Measurements from ENCODE around the gene PLEKHA6. TPM values are rescaled to one million over a fixed set of nuclear protein-coding genes. Genes with fewer than 3 reads are reported as not detected.

PLEKHA6 gene
- total RNA-seq, 1 experiment from 2014 or later = 5.5 TPM

DNA sequence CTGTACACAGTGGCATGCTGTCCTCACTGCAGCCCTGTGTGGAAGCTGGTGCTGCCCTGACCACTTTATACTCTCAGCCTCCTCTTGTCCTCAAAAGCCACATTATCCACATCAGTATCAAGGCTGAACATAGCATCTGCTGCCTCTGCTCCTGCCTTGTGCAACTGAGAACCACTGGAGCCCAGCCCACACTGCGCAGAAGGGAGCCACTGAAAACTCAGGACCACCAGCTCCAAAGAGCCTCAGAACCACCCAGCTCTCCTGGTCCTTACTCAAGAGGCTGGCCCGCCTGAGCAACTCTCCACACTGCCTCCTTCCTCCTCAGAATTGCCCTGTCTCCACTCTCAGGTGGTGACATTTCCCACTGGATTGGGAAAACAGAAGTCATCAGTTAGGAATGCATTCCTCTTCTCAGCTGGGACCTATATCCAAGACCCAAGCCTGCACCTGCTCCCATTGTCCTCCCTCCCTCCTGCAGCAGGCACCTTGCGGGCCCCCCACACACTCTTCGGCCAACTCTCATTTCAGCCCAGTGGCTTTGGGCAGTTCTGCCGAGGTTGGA, 156.4 kb downstream of the PLEKHA6 start:
- no peaks in the 10 kb centered on the region for H3K36me3 ChIP-seq (ENCODE audit: control insufficient read depth, insufficient read depth, low read length)
- ATAC-seq = no peak
- no peaks in the 10 kb centered on the region for H3K27me3 ChIP-seq (ENCODE audit: control insufficient read depth, insufficient read depth, low read length)
- no peaks in the 10 kb centered on the region for H3K9me3 ChIP-seq (ENCODE audit: control insufficient read depth, insufficient read depth, low read depth, low read length)
- POLR2A ChIA-PET = no interaction called here
- H3K4me1 ChIP-seq (ENCODE audit: control insufficient read depth, insufficient read depth, low read length) = no peaks in the 10 kb centered on the region
- intact Hi-C loops (cut with micrococcal nuclease; ENCODE audit: unreplicated experiment) (no loop called here), in situ Hi-C loops (cut with HindIII; ENCODE audit: low pct_unique_long_range_greater_than_20kb, low sequenced_read_pairs) (no loop called here)
- no peak overlapping the region for H3K4me3 ChIP-seq (ENCODE audit: low read depth in 2 of 2, low read length in 2 of 2)
- CTCF ChIA-PET = no interaction called here
- BruUV-seq (replicated peaks) = no TSS peak
- DNase-seq (ENCODE audit: low read depth, low spot score) = no peak
- TF ChIP-seq, protein P1, sequence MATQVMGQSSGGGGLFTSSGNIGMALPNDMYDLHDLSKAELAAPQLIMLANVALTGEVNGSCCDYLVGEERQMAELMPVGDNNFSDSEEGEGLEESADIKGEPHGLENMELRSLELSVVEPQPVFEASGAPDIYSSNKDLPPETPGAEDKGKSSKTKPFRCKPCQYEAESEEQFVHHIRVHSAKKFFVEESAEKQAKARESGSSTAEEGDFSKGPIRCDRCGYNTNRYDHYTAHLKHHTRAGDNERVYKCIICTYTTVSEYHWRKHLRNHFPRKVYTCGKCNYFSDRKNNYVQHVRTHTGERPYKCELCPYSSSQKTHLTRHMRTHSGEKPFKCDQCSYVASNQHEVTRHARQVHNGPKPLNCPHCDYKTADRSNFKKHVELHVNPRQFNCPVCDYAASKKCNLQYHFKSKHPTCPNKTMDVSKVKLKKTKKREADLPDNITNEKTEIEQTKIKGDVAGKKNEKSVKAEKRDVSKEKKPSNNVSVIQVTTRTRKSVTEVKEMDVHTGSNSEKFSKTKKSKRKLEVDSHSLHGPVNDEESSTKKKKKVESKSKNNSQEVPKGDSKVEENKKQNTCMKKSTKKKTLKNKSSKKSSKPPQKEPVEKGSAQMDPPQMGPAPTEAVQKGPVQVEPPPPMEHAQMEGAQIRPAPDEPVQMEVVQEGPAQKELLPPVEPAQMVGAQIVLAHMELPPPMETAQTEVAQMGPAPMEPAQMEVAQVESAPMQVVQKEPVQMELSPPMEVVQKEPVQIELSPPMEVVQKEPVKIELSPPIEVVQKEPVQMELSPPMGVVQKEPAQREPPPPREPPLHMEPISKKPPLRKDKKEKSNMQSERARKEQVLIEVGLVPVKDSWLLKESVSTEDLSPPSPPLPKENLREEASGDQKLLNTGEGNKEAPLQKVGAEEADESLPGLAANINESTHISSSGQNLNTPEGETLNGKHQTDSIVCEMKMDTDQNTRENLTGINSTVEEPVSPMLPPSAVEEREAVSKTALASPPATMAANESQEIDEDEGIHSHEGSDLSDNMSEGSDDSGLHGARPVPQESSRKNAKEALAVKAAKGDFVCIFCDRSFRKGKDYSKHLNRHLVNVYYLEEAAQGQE (IDR thresholded peaks at IDR 0.05; ENCODE audit: insufficient read depth in 1 of 2, low read depth in 2 of 2, low read length in 1 of 2) = no peak
- TF ChIP-seq SIN3A (IDR thresholded peaks at IDR 0.05; ENCODE audit: borderline replicate concordance, insufficient read depth, low read depth, low read length) (no peak), CTCF (IDR thresholded peaks at IDR 0.05) (no peak), POLR2AphosphoS5 (IDR thresholded peaks at IDR 0.05; ENCODE audit: low read depth, low read length) (no peak), TCF7L2 (IDR thresholded peaks at IDR 0.05; ENCODE audit: low read depth, low read length) (no peak)
- no peak overlapping the region for H3K27ac ChIP-seq (ENCODE audit: low read length)

GRCh38 chr1:204202481-204202880, 157.2 kb downstream of the PLEKHA6 start:
- H3K9me3 ChIP-seq (ENCODE audit: control insufficient read depth, insufficient read depth, low read depth, low read length) = no peaks in the 10 kb centered on the region
- intact Hi-C loops (cut with micrococcal nuclease; ENCODE audit: unreplicated experiment) (no loop called here), in situ Hi-C loops (cut with HindIII; ENCODE audit: low pct_unique_long_range_greater_than_20kb, low sequenced_read_pairs) (no loop called here)
- no peaks in the 10 kb centered on the region for H3K27me3 ChIP-seq (ENCODE audit: control insufficient read depth, insufficient read depth, low read length)
- H3K4me1 ChIP-seq (ENCODE audit: control insufficient read depth, insufficient read depth, low read length) = no peaks in the 10 kb centered on the region
- ATAC-seq = no peak
- POLR2A ChIA-PET = no interaction called here
- DNase-seq (ENCODE audit: low read depth, low spot score) = no peak
- no peak overlapping the region for H3K4me3 ChIP-seq (ENCODE audit: low read depth in 2 of 2, low read length in 2 of 2)
- no peak for TF ChIP-seq TCF7L2 (IDR thresholded peaks at IDR 0.05; ENCODE audit: low read depth, low read length)
- no peak for TF ChIP-seq POLR2AphosphoS5 (IDR thresholded peaks at IDR 0.05; ENCODE audit: low read depth, low read length)
- no peak for TF ChIP-seq CTCF (IDR thresholded peaks at IDR 0.05)
- TF ChIP-seq, protein P1 (IDR thresholded peaks at IDR 0.05; ENCODE audit: insufficient read depth in 1 of 2, low read depth in 2 of 2, low read length in 1 of 2) = no peak
- TF ChIP-seq SIN3A (IDR thresholded peaks at IDR 0.05; ENCODE audit: borderline replicate concordance, insufficient read depth, low read depth, low read length) = no peak
- no TSS peak for BruUV-seq (replicated peaks)
- CTCF ChIA-PET = no interaction called here
- H3K27ac ChIP-seq (ENCODE audit: low read length) = no peak overlapping the region
- no peaks in the 10 kb centered on the region for H3K36me3 ChIP-seq (ENCODE audit: control insufficient read depth, insufficient read depth, low read length)

Measured in Panc1 (cell line).